GM19438 (cell line): Measurements from ENCODE around the gene TRIP6.

Experiments used
- ATAC-seq: cut with Tn5 transposase; IDR thresholded peaks from one replicate; pipeline ENCODE4 v1.9.1; 2021; ENCODE audit warnings: low read depth; ENCODE audit not compliant: unreplicated experiment

The TRIP6 gene

GRCh38 chr7:100867040-100867775 is at the start of gene TRIP6:
TSS of gene TRIP6 (plus strand) at chr7:100867387. CDS start at chr7:100867498, 111 bp downstream.
- no peak for ATAC-seq

GRCh38 chr7:100818366-100818765 is 48.8 kb upstream of the TRIP6 start:
- ATAC-seq: no peak

- no peak for ATAC-seq
Measured at GRCh38 chr7:100818825-100819224, 48.4 kb upstream of the TRIP6 start.

GRCh38 chr7:100819586-100819985 is 47.6 kb upstream of the TRIP6 start:
- no peak for ATAC-seq

- ATAC-seq: no peak
Measured at GRCh38 chr7:100822236-100823139, 44.7 kb upstream of the TRIP6 start.

- ATAC-seq: no peak
Measured at GRCh38 chr7:100823140-100823525, 44.1 kb upstream of the TRIP6 start.

- ATAC-seq: no peak
Measured at GRCh38 chr7:100823534-100823933, 43.7 kb upstream of the TRIP6 start.

- ATAC-seq: no peak
Measured at GRCh38 chr7:100824499-100825214, 42.5 kb upstream of the TRIP6 start.

- no peak for ATAC-seq
Measured at GRCh38 chr7:100825215-100825671, 41.9 kb upstream of the TRIP6 start.

- ATAC-seq: no peak
Measured at GRCh38 chr7:100825751-100826513, 41.3 kb upstream of the TRIP6 start.

- ATAC-seq: no peak
Measured at GRCh38 chr7:100826514-100827329, 40.5 kb upstream of the TRIP6 start.

- ATAC-seq: no peak
Measured at GRCh38 chr7:100827330-100828226, 39.6 kb upstream of the TRIP6 start, which contains the start of gene EPHB4. TSS of gene EPHB4 (minus strand) at chr7:100827523. CDS start at chr7:100827030, 493 bp downstream.

- no peak for ATAC-seq
Measured at GRCh38 chr7:100829150-100829716, 38.0 kb upstream of the TRIP6 start.

- ATAC-seq: no peak
Measured at GRCh38 chr7:100830396-100830795, 36.8 kb upstream of the TRIP6 start.

- ATAC-seq: no peak
Measured at GRCh38 chr7:100832281-100832633, 34.9 kb upstream of the TRIP6 start.

GRCh38 chr7:100835903-100836811 is 31.0 kb upstream of the TRIP6 start:
- ATAC-seq: no peak

- no peak for ATAC-seq
Measured at GRCh38 chr7:100836812-100837098, 30.4 kb upstream of the TRIP6 start.
